Fibroblast of gingiva (primary cell): ENCODE data around the gene TMEM243.
"Not testable (repeated sequence)": the region's sequence is repeated elsewhere in the genome, so short reads cannot be mapped to it uniquely, and the experiment has no call there.

Experiments
- DNase-seq: peaks from one replicate; pipeline ENCODE4 v3.0.0-alpha.2; 2011; ENCODE audit warnings: low read depth

TMEM243 gene, protein sequence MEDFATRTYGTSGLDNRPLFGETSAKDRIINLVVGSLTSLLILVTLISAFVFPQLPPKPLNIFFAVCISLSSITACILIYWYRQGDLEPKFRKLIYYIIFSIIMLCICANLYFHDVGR

DNA sequence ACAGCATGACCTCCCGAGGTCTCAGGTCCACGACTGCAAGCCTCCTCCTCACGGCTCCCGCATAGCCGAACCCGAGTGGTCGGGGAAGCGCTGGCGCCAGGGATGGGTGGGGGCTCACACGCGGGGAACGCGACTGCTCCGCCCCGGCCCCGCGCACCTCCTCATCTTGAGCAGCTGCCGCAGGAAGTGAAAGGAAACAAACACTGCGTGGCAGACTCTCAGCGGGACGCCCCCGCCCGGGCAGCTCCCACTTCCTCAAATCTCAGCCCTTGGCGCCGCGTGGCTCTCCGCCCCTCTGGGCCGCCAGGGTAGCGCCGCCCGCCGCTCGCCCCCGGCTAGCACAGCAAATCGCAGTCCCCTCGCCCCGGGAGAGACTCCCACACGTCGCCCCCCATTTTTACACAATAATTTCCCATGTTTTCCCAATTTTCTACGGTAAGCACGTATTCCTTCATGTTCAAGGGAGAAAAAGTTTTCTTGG is at the start of gene TMEM243:
Gene TMEM243 (minus strand): TSS at position 188 of the 481 bp plus-strand sequence. CDS start 229 bp downstream, outside the sequence.
- DNase-seq = peak; percentile 69

DNA sequence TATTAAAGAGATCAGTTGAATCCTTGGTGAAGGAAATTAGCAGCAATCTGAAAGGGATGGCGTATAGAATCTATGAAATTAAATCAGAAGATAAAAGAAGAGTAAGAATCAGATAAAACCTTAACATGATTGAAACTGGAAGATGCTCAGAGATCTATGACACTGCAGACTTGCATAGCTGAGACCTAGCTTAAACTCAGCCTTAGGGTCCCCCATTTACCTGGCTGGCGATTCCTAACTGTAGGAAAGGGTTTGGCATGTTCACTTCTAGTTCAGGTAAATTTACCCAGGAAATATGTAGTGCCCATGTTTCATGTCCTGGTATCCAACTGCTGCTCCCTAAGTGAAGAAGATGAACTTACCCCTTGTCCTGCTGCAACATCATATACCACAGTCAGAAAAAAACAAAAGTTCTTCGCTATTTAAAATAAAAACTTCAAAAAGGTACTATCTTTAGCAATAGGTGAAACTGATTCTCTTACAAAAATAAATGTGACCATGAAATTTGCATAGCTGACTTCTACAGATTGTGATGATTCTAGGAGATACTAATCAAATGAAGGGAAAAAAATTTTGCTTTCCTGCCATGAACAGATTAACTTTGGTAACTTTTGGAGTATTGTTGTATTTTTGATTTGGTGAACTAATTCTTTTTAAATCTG is 47.8 kb upstream of the TMEM243 start:
- DNase-seq = no peak

DNA sequence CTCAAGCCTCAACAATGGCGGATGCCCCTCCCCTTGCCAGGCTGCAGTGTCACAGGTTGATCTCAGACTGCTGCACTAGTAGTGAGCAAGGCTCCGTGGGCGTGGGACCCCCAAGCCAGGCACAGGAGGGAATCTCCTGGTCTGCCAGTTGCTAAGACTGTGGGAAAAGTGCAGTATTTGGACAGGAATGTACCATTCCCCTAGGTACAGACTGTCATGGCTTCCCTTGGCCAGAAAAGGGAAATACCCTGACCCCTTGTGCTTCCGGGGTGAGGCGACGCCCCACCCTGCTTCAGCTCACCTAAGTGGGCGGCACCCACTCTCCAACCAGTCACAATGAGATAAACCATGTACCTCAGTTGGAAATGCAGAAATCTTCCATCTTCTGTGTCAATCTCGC is 44.0 kb upstream of the TMEM243 start:
- DNase-seq = no peak

DNA sequence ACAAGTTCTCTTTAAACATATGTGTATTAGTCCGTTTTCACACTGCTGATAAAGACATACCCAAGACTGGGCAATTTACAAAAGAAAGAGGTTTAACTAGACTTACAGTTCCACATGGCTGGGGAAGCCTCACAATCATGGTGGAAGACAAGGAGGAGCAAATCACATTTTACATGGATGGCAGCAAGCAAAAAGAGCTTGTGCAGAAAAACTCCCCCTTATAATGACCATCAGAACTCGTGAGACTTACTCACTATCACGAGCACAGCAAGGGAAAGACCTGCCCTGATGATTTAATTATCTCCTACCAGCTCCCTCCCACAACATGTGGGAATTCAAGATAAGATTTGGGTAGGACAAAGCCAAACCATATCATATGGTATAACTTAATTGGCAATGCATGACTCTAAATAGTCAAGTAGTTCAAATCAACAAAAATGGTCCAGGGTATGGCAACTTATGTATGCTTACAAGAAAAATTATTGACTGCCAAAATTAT is 34.1 kb upstream of the TMEM243 start:
- DNase-seq = no peak

DNA sequence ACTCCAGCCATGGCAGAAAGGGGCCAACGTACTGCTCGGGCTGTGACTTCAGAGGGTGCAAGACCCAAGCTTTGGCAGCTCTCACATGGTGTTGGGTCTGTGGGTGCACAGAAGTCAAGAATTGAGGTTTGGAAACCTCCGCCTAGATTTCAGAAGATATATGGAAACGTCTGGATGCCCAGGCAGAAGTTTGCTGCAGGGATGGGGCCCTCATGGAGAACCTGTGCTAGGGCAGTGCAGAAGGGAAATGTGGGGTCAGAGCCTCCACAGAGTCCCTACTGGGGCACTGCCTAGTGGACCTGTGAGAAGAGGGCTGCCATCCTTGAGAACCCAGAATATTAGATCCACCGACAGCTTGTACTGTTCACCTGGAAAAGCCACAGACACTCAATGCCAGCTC is 26.1 kb upstream of the TMEM243 start:
- not testable (repeated sequence) for DNase-seq

DNA sequence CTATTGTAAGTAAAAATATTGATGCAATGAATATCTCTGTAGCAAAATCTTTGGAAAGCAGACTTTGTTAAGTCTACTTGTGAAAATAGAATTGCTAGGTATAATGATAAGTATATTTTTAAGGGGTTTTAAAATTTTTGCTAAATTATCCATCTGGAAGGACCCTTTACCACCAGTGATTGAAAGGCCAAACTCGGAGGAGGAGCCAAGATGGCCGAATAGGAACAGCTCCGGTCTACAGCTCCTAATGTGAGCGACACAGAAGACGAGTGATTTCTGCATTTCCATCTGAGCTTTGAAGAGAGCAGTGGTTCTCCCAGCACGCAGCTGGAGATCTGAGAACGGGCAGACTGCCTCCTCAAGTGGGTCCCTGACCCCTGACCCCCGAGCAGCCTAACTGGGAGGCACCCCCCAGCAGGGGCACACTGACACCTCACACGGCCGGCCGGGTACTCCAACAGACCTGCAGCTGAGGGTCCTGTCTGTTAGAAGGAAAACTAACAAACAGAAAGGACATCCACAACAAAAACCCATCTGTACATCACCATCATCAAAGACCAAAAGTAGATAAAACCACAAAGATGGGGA is 19.0 kb upstream of the TMEM243 start:
- not testable (repeated sequence) for DNase-seq

DNA sequence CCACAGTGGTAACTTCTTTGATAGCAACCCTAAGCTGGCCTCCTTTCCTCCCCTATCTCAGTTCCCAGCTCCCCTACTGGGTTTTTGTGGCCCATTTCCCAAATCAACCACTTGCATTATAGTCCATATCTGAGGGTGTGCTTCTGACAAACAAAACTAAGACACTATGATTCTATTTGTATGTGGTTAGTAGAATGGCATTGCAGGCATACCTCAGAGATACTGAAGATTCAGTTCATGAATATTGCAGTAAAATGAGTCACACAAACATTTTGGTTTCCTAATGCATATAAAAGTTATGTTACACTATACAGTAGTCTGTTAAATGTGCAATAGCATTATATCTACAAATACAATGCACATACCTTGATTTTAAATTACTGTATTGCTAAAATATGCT is 15.4 kb upstream of the TMEM243 start:
- DNase-seq = peak; percentile 35

DNA sequence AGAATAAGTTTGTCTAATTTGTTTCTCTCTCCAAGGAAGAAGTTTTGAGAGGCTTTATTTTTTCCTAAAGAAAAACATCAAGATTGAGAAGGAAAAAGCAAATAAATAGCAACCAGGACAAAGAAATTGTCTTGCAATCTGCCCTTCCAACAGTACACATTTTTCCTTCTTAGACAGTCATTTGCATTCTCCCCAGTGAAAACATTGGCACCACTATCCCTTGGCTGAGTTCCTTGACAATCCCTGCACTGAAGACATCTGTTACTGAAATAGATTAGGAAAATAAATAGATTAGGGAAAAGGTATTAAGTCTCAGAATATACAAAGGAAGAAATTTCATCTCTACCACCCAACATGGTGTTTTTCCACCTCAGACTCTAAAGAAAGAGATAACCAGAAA is 12.2 kb upstream of the TMEM243 start:
- DNase-seq = peak; percentile 74

DNA sequence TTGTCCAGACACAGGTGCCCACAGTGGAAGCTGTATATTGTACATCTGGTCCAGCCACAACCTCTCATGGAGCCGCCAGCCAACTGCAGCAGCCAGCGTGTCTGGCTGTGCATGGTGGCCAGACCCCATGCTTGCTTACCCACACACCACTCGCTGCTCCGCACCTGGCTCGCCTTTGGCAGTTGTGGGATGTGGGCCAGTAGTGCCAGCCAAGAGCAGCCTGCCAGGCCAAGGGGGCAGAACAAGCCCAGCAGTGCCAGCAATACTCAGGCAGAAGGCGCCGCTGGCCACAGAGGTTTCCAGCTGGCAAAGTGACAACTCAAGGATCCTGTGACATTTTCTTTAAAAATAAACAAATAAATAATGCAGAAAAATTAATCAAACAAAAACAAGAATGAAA is 11.7 kb upstream of the TMEM243 start:
- no peak for DNase-seq

DNA sequence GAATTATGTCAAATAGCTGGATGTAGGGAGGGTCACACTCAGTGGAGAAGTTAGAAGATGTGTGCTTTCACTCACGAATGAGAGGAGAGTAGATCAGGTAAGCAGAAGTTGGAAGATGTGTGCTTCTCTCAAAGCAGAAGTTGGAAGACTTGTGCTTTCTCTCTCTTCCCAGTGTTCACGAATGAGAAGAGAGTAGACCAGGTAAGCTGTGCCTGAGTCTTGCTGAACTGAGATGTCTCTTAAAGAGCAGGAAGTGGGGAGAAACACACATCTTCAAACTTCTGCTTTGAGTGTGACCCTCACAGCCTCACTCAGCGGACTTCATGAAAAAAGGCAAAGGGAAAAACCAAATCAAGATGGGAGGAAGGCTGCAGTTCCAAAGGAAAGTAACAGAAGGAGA is 7.0 kb upstream of the TMEM243 start:
- DNase-seq = no peak

DNA sequence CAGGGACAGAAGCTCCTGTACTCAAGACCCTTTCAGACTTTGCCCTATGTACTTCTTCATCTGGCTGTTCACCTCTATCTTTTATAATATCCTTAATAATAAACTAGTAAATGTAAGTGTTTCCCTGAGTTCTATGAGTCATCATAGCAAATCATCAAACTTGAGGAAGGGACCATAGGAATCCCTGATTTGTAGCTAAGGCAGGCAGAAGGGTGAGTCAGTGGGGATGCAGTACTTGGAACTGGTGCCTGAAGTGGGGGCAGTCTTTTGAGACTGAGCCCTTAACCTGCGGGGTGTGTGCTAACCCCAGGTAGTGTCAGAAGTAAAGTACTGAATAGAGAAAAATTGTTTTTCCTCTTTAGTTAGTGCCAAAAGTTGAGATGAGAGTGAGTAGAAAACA is 6.2 kb upstream of the TMEM243 start:
- DNase-seq = no peak

DNA sequence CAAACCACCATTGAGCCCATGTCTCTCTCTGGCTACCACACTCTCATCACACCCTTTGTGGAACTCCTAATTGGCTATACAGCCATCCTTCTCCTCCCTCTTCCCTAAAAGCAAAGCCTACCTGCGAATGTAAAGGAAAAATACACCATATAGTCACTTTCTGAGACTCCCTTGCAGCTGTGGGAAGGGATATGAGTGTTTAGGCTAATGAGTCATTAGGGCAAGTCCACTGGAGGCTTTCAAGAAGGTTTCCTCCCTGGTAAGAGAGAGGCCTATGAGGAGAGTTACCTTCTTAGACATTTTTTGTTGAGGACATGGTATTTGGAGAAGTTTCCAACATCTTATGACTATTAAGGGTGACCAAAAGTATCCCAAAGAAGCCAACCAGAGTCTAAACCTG is 4.1 kb upstream of the TMEM243 start:
- DNase-seq = no peak

DNA sequence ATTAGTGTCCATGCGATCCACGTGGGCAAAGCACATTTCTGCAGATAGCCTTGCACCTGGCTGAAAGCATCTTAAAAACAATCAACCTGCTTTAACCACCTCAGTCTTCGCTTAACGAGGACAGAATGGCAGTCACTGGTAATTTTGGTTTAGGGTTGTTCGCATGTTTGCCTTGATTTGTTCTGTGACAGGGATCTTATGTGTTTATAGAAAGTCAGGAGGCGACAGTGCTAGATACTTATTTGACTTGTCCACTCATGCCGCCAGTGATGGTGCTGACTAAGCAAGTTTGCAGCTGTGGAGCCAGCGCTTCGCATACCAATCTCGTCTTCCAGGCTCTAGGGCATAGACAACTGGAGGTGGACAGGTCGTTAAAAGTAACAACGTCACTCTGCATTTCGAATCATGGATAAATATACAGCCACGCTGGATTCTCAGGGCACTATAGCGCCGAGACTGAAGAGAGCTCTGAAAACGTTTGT is 1.2 kb upstream of the TMEM243 start:
- DNase-seq = no peak

DNA sequence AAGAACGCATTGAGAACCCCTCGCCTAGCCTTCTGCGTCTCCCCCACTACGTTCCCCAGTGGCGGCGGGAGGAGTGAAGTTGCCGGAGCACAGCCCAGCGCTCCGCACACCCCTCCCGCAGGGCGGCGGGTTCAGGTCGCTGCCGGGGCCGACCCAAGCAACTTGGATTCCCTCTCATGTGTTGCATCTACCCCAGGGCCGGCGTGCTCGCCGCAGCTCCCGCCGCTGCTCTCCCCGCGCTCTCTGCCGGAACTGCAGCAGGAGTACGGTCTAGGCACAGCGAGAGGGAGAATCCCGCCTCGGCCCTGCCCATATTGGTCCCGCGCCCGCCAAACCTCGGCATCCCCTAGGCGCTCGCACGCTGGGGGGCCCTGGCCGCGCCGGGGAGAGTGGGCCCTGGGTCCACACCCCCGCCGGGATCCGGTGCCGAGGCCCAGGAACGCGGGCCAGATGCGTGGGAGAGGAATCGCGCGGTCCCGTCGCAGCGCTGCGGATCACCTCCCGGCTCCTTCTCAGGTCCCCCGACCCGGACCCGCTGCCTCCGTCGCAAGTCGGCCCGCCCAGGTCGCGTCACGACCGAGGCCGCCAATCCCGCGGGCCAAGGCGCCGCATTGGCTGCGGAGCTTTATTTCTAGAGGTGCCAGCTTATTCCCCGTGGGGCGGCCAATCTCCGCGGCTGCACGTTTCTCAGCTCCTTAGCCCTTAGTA is 648 bp upstream of the TMEM243 start:
- peak; percentile 73 for DNase-seq

DNA sequence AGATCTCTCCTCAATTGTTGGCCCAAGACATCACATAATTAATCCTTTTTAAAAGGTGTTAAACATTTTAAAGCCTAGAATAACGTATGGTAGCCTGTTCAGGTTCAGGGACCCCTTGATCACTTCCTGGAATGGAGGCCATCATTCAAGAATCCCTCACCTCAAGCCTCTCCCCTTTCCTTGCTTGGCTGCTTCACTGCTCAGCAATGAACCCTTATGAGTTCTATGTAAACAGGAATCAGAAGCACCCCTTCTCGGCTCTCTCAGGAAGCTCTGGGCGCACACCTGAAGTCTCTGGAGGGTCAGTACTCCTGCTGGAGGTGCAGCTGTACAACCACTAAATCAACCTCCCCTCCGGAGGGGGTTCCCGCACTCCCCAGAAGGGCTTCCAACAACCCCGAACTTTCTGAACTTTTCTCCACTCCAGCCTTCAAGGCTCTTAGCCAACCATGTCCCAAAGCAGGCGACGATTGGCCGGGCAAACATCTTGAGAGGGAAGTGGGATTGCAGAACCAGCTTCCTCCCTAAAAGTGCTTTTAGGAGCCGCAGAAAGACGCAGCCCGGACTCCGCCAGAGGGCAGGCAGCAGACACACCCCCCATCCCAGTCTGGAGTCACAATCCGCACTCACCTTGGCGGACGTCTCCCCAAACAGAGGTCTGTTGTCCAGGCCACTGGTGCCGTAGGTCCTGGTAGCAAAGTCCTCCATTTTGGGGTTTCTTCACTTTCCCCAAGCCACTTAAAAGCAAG is 562 bp downstream of the TMEM243 start:
- DNase-seq = peak; percentile 59

DNA sequence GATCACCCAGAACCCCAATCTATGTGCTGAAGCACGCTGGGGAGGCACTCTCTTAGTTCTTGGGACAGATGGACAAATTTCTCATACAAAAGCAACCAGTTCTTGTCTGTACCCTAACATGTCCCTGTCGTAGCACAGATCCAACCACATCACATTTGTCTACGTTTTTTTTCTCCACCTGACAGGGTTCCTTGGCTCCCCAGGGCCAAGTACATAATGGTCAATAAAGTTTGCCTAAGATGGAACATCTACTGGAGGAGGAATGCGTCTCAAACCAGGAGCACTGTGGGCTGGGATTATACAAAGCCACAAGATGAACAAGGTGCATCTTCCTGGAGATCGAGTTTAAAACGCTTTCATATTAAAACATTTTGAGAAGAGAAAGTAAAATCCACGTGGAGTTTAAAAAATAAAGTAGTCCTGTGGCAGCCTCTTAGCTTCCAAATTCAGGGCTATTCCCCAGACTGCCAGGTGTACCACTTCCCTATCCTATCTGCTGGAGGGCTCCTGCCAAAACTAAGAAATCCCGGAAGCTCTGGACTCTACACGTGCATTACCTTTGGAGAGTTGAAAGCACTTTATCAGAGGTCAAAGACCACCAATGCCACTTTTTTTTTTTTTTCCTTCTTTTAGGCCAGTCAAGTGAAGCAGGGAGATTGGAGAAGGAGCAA is 1.4 kb downstream of the TMEM243 start:
- no peak for DNase-seq

DNA sequence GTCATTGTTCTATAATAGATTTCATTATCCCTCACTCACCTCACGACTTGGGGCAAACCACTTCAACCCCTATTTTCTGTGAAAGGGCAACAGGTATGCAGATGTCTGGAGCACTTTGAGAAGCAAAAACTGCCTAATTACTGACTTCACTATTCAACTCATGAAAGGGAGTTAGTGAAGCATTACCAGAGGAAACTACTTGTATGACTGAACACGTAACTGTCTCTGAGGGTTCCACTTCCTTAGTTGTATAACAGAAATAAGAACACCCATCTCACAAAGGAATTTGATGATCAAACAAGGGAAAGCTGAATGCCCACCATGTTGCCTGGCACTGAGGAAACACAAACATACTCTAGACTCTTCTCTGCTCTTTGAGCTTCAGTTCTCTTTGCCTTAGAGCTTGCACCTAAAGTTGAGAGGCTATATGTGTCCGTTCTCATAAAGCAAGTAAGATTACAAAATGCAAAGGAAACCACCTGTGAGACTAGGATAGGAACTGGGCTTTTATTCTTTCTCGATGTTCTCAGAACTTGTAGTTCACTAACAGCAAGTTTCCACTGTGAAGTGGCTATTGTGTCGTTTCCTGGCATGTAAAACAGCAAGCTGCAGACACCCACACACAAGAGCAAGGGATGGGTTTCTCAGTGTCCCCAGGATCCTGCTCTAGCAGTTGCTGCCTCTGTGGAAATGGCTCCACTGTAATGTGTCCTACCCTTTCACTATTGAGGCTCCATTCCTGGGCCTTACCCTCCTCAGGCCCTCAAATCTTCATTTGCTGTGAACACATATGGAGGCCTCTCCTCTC is 2.6 kb downstream of the TMEM243 start:
- no peak for DNase-seq

DNA sequence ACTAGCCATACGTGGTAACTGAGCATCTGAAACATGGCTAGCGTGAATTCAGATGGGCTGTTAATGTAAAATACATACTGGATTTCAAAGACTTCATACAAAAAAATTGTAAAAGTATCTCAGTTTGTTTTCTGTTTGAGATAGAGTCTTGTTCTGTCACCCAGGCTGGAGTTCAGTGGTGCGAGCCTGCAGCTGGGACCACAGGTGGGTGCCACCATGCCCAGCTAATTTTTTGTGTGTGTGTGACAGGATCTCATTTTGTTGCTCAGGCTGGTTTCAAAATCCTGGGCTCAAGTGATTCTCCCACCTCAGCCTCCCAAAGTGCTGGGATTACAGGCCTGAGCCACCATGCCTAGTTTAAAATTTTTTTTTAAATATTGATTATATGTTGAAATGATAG is 4.5 kb downstream of the TMEM243 start:
- DNase-seq = no peak

DNA sequence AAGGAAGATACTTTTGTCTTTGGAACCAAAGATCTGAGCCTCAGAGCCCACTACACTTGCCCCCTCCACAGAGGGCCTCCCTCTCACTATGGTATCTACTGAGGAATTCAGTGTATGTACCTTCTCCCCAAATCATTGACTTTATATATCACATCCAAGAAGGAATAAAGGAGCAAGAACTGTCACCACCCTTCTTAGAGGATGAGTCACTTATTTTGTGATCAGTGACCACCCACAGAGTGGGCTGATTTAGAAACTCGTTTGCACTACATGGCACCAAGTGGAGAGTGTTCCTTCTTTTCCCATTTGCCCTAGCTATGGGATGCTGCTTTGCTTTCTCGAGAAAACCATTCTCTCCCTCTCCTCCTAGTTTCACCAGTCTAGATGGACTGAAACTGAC is 5.7 kb downstream of the TMEM243 start:
- no peak for DNase-seq

DNA sequence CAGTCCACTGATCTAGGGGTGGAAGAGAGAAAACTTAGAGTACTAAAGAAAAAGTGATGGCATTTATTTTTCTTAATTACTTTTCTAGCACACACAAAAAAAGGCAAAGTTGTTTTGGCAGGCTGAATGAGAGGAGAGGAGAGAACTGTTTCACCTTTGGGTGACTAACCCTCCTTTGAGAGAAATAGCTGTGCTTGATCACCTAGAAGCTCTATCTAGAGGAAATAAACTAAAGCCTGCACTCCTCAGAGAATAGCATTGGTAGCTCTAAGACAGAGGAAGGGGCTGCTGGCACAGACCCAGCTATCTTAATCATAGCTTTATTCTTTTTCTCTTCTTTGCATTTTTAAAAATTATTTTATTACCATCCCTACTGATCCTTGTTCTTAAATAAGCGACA is 6.3 kb downstream of the TMEM243 start:
- DNase-seq = no peak

DNA sequence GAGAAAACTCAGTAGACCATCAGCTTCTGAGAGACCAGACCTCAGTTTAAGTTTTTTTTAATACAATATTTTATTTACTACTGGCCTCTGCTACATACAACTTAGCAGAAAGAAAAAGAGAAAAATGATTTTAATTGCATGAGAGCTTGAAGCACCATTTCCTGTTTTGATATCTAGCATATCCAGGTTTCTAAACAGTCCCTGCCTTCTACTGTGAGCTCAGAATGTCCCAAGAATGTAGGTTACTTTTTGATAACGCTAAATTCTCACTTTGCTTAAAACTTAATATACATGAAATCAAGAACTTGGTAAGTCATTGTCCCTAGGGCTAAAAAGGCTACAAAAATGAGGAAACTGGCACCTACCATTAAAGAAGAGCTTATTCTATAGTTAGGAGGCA is 7.0 kb downstream of the TMEM243 start:
- no peak for DNase-seq
